Neural cell (in vitro differentiated cells): Measurements from ENCODE around the gene OBSCN. TPM values are rescaled to one million over a fixed set of nuclear protein-coding genes. Genes with fewer than 3 reads are reported as not detected.

Experiments
- H2AFZ ChIP-seq: fragments of 200-600, 300-800 bp; sonication (generic), shearing (Covaris generic); 2 replicates; pipeline ENCODE4 v1.6.0; 2014; ENCODE audit warnings: low read depth, mild to moderate bottlenecking, antibody characterized with exemption, low read length, moderate library complexity
- H3F3A ChIP-seq: fragments of 200-600 bp; shearing (Covaris generic); 2 replicates; pipeline ENCODE4 v1.6.1; 2016; ENCODE audit warnings: mild to moderate bottlenecking, moderate library complexity, mixed read lengths, antibody characterized with exemption, low read length; ENCODE audit not compliant: insufficient read depth, poor library complexity, severe bottlenecking
- H3K27ac ChIP-seq: fragments of 200-600, 300-800 bp; sonication (generic), shearing (Covaris generic); 2 replicates; pipeline ENCODE4 v1.5.1; 2014; ENCODE audit warnings: mild to moderate bottlenecking, low read length, moderate library complexity
- H3K27me3 ChIP-seq: fragments of 300-800, 200-600 bp; sonication (generic), shearing (Covaris generic); 2 replicates; pipeline ENCODE4 v1.6.0; 2014; ENCODE audit warnings: mild to moderate bottlenecking, low read depth, low read length, moderate library complexity; ENCODE audit not compliant: insufficient read depth
- H3K36me3 ChIP-seq: fragments of 300-800, 200-600 bp; sonication (generic), shearing (Covaris generic); 2 replicates; pipeline ENCODE4 v1.5.1; 2014; ENCODE audit warnings: mild to moderate bottlenecking, antibody characterized with exemption, low read length, moderate library complexity; ENCODE audit not compliant: insufficient read depth
- H3K4me2 ChIP-seq: fragments of 300-800, 200-600 bp; sonication (generic), shearing (Covaris generic); 2 replicates; pipeline ENCODE4 v1.6.0; 2014; ENCODE audit warnings: mild to moderate bottlenecking, low read length
- H3K4me3 ChIP-seq: fragments of 300-800, 200-600 bp; sonication (generic), shearing (Covaris generic); 2 replicates; pipeline ENCODE4 v1.5.1; 2014; ENCODE audit warnings: mild to moderate bottlenecking, low read length, moderate library complexity
- H3K79me2 ChIP-seq: fragments of 200-600 bp; shearing (Covaris generic); replicated peaks from 2 replicates; pipeline ENCODE4 v1.6.0; 2014; ENCODE audit warnings: mild to moderate bottlenecking, low read length, moderate library complexity; ENCODE audit not compliant: insufficient read depth
- H3K9ac ChIP-seq: fragments of 300-800, 200-600 bp; sonication (generic), shearing (Covaris generic); 2 replicates; pipeline ENCODE4 v1.6.1; 2016; ENCODE audit warnings: mild to moderate bottlenecking, low read length, mixed read lengths
- H3K9me2 ChIP-seq: fragments of 200-600 bp; shearing (Covaris generic); 2 replicates; pipeline ENCODE4 v1.6.1; 2016; ENCODE audit warnings: mild to moderate bottlenecking, low read length, mixed read lengths; ENCODE audit not compliant: insufficient read depth
- H3K9me3 ChIP-seq: fragments of 200-600, 300-800 bp; sonication (generic), shearing (Covaris generic); 2 replicates; pipeline ENCODE4 v1.6.1; 2016; ENCODE audit warnings: mild to moderate bottlenecking, mixed run types, low read length, moderate library complexity, mixed read lengths
- H4K20me1 ChIP-seq: fragments of 200-600 bp; shearing (Covaris generic); 2 replicates; pipeline ENCODE4 v1.6.1; 2016; ENCODE audit warnings: mild to moderate bottlenecking, mixed run types; ENCODE audit not compliant: insufficient read depth
- CTCF ChIP-seq: fragments of 450-650 bp; IDR thresholded peaks from 2 replicates; pipeline ENCODE4 v1.5.1; 2014; ENCODE audit warnings: antibody characterized with exemption, mild to moderate bottlenecking, moderate library complexity; ENCODE audit not compliant: poor library complexity, severe bottlenecking
- EP300 ChIP-seq: fragments of 450-650 bp; conservative IDR thresholded peaks from 2 replicates; pipeline ENCODE4 v1.6.1; 2014; ENCODE audit warnings: antibody characterized with exemption, mild to moderate bottlenecking, moderate library complexity; ENCODE audit not compliant: poor library complexity, severe bottlenecking
- EZH2 ChIP-seq: fragments of 200-600, 300-800 bp; shearing (Covaris generic), sonication (generic); IDR thresholded peaks from 2 replicates; pipeline ENCODE4 v1.6.1; 2014; ENCODE audit warnings: antibody characterized with exemption, low read length, borderline replicate concordance, mild to moderate bottlenecking; ENCODE audit not compliant: insufficient read depth, poor library complexity, severe bottlenecking
- MXI1 ChIP-seq: fragments of 450-650 bp; conservative IDR thresholded peaks from 2 replicates; pipeline ENCODE4 v1.6.1; 2014; ENCODE audit warnings: antibody characterized with exemption, mild to moderate bottlenecking; ENCODE audit not compliant: poor library complexity, severe bottlenecking
- RAD21 ChIP-seq: fragments of 450-650 bp; conservative IDR thresholded peaks from 2 replicates; pipeline ENCODE4 v1.6.1; 2014; ENCODE audit warnings: antibody characterized with exemption, mild to moderate bottlenecking, moderate library complexity
- SMC3 ChIP-seq: fragments of 450-650 bp; conservative IDR thresholded peaks from 2 replicates; pipeline ENCODE4 v1.6.1; 2014; ENCODE audit warnings: antibody characterized with exemption, mild to moderate bottlenecking, moderate library complexity; ENCODE audit not compliant: poor library complexity
- TAF1 ChIP-seq: IDR thresholded peaks from 2 replicates; pipeline ENCODE4 v1.6.1; 2012; ENCODE audit warnings: low read depth
- polyA plus RNA-seq: library from polyadenylated mRNA; depleted of rRNA; stranded (reverse); fragments of >200 nt; gene quantifications from 2 replicates; pipeline ENCODE4 v1.2.3, GENCODE V29; 2014
- TF ChIP-seq, protein P1 (sequence below): IDR thresholded peaks from 2 replicates; pipeline ENCODE4 v1.6.1; 2012; ENCODE audit warnings: borderline replicate concordance

OBSCN gene
- polyA plus RNA-seq, 1 donor from 2014 or later = 7.2 TPM

DNA sequence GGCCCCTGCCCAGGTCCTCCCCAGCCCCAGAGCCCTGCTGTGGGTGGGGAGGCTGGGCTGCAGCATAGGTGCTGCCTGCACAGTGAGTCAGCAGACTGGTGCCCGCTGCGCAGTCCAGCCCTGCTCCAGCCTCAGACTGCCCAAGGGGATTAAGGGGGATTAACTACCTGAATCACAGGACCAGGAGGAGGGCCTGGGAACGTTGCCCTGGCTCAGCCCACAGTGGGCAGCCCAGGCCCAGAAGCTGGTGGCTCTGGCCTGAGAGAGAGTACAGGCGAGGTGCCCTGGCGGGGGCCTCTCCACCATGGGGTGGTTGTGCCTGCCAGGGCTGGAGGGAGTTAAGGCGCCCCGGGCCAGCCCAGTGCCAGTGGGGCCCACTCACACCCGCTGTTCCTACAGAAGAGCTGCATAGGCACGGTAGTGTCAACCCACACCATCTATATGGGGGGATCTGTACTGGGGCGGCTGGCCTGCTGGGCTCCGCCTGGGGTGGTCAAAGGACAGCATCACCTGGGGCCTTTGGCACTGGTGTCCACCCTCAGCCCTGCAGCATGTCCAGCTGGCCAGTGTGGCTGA is 2.3 kb downstream of the OBSCN start:
- TF ChIP-seq RAD21 (no peak), EZH2 (no peak), TAF1 (no peak), EP300 (no peak), MXI1 (no peak)

DNA sequence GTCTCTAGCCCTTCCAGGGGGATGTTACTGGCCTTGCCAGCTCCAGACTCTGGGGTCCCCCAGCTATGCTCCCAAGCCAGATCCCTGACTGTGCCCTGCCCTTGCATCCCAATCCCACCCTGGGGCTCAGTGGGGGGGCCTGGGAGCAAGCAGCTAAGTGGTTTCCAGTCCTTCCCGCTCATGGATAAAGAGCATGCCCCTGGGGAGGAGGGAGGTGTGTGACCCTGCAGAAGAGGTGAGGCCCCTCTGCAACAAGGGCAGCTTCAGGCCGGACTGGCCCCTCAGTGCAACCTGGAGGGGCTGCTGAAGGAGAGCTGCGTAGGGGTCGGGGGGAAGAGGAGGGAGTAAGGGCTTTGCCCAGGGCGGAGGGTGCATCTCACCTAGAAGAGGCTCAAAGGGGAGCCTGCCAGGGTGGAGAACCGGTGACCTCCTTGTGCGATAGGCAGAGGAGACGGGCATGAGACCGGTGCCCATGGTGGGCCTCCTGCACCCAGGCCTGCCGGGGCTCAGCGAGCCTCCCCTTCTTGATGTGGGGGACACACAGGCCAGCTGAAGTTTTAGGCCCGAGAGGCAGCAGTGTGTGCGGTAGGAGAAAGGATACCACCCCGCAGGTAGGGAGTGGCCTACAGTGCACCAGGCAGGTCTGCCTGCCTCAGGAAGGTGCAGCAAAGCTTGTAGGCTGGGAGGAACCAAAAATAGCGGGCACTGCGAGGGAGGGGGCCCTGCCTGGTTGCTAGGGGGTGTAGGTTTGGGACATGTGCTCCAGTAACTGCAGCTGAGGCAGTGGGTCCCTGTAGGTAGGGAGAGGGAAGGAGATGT is 3.1 kb downstream of the OBSCN start:
- Histone ChIP-seq H3K36me3 (no peaks in the 10 kb centered on the region), H3K4me3 (no peak overlapping the region), H2AFZ (no peak overlapping the region), H4K20me1 (no peaks in the 10 kb centered on the region), H3K4me2 (no peak overlapping the region), H3K9ac (no peak overlapping the region), H3K79me2 (no peaks in the 10 kb centered on the region), H3F3A (no peaks in the 10 kb centered on the region), H3K27me3 (peaks cover 6% of the 10 kb centered on the region), H3K9me2 (no peaks in the 10 kb centered on the region), H3K27ac (no peak overlapping the region), H3K9me3 (no peaks in the 10 kb centered on the region)
- no peak for TF ChIP-seq EP300
- no peak for TF ChIP-seq TAF1
- no peak for TF ChIP-seq RAD21

More for the DNA sequence above, 2.3 kb downstream of the OBSCN start:
- no peaks in the 10 kb centered on the region for H3K79me2 ChIP-seq
- H4K20me1 ChIP-seq = no peaks in the 10 kb centered on the region
- H3K9me2 ChIP-seq = no peaks in the 10 kb centered on the region
- no peaks in the 10 kb centered on the region for H3K9me3 ChIP-seq
- no peak overlapping the region for H3K27ac ChIP-seq
- no peaks in the 10 kb centered on the region for H3F3A ChIP-seq
- no peak overlapping the region for H3K9ac ChIP-seq
- H3K4me3 ChIP-seq = no peak overlapping the region
- no peak overlapping the region for H3K4me2 ChIP-seq
- peaks cover 6% of the 10 kb centered on the region for H3K27me3 ChIP-seq
- H2AFZ ChIP-seq = no peak overlapping the region
- no peaks in the 10 kb centered on the region for H3K36me3 ChIP-seq

DNA sequence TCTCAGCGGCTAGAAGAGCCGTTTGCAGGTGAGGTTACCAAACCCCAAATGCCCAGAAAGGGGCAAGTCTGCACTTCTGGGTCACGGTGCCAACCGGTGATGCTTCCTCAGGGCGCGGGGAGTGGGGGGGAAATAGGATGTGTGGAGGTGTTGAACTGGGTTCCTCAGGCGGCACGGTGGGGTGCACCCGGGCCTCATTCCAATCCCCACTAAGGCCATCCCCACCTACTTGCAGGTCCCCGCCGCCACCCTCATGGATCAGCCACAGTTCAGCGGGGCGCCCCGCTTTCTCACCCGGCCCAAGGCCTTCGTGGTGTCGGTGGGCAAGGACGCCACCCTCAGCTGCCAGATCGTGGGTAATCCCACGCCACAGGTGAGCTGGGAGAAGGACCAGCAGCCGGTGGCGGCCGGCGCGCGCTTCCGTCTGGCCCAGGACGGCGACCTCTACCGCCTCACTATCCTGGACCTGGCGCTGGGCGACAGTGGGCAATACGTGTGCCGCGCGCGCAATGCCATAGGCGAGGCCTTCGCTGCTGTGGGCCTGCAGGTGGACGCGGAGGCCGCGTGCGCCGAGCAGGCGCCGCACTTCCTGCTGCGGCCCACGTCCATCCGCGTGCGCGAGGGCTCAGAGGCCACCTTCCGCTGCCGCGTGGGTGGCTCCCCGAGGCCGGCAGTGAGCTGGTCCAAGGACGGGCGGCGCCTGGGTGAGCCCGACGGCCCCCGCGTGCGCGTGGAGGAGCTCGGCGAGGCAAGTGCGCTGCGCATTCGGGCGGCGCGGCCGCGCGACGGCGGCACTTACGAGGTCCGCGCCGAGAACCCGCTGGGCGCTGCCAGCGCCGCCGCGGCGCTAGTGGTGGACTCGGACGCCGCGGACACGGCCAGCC is 3.9 kb downstream of the OBSCN start:
- Histone ChIP-seq H3K27ac (no peak overlapping the region), H2AFZ (no peak overlapping the region), H3K4me3 (no peak overlapping the region), H3F3A (no peaks in the 10 kb centered on the region), H3K9me2 (no peaks in the 10 kb centered on the region), H3K79me2 (no peaks in the 10 kb centered on the region), H3K36me3 (no peaks in the 10 kb centered on the region), H4K20me1 (no peaks in the 10 kb centered on the region), H3K27me3 (peaks cover 6% of the 10 kb centered on the region), H3K9ac (no peak overlapping the region), H3K4me2 (no peak overlapping the region), H3K9me3 (no peaks in the 10 kb centered on the region)
- TF ChIP-seq CTCF (no peak), EP300 (no peak), RAD21 (no peak), SMC3 (no peak), EZH2 (no peak)
- TF ChIP-seq, protein P1, sequence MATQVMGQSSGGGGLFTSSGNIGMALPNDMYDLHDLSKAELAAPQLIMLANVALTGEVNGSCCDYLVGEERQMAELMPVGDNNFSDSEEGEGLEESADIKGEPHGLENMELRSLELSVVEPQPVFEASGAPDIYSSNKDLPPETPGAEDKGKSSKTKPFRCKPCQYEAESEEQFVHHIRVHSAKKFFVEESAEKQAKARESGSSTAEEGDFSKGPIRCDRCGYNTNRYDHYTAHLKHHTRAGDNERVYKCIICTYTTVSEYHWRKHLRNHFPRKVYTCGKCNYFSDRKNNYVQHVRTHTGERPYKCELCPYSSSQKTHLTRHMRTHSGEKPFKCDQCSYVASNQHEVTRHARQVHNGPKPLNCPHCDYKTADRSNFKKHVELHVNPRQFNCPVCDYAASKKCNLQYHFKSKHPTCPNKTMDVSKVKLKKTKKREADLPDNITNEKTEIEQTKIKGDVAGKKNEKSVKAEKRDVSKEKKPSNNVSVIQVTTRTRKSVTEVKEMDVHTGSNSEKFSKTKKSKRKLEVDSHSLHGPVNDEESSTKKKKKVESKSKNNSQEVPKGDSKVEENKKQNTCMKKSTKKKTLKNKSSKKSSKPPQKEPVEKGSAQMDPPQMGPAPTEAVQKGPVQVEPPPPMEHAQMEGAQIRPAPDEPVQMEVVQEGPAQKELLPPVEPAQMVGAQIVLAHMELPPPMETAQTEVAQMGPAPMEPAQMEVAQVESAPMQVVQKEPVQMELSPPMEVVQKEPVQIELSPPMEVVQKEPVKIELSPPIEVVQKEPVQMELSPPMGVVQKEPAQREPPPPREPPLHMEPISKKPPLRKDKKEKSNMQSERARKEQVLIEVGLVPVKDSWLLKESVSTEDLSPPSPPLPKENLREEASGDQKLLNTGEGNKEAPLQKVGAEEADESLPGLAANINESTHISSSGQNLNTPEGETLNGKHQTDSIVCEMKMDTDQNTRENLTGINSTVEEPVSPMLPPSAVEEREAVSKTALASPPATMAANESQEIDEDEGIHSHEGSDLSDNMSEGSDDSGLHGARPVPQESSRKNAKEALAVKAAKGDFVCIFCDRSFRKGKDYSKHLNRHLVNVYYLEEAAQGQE = no peak
